NCI-H446 treated with DMSO at 0.1 percent for 48 hours (cell line): ENCODE measurements around the gene SEL1L2.

Source experiments
- DNase-seq: peaks from one replicate; lab custom pipeline; 2025; lab: John Stamatoyannopoulos, UW

The SEL1L2 gene

DNA sequence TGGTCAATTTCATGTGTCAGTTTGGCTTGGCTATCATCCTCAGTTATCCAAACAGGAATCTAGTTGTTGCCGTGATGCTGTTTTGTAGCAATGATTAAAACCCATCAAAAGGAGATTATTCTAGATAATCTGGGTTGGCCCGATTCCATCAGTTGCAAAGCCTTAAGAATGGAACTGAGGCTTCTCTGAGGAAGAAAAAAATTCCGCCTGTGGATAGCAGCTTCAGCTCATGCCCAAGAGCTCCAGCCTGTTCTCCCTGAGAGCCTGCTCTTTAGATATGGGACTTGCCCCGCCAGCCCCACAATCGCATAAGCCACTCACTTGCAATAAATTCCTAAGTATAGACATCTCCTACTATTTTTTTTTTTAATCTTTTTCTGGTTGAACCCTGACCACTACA lies 61.5 kb downstream of the SEL1L2 start:
- DNase-seq, result no peak

DNA sequence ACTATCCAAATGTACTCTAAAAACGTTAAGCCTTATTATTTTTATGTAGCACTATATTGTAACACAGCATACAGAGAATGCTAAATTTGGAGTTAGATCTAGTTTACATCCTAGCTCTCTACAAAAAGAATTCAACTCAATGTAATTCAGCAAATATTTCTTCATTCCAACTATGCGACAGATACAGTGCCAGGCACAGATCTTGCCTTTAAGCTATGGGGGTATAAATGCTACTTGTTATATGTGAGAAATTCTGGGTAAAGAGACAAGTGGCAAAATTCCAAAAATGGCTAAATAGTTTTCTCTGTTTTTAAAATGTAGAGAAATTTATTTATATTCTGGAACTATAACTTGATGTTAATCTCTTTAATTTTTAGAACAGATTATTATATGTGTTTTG lies 63.2 kb downstream of the SEL1L2 start:
- DNase-seq, result no peak

DNA sequence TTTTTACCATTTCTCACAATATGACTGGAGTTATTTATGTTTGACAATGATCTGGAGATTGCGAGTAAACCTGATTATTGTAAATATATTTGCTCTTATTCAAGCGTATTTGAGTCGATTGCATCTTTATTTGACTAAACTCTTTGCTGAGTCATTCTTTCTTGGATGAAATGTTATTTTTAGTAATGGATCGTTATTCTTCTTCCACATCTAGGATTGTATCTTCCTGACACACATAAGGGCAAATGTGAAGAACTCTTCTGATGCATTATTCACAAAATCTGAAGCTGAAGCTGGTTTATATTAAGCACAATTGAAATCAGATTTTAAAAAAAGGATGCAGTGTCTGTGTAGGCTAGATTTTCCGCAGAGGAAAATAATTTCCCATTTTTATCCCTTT lies 68.2 kb downstream of the SEL1L2 start:
- DNase-seq, result no peak

DNA sequence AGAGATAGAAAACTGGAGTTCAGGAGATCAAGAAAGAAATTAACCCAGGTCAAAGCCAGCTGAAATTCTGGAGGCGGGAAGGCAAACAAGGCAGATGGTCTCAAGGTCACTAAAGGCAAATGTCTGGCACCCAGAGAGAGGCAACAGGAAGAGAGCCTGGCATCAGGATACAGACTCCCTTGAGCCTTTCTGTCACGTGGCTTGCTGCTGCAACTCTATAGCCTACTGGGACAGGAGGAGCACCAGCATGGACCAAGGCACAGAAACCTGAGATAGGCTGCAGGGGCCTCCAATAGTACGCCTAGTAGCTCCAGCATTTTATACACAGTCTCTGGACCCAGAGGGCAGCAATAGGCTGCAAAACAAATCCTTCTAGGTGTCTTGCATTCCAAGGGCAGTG lies 75.1 kb downstream of the SEL1L2 start:
- DNase-seq, result no peak

DNA sequence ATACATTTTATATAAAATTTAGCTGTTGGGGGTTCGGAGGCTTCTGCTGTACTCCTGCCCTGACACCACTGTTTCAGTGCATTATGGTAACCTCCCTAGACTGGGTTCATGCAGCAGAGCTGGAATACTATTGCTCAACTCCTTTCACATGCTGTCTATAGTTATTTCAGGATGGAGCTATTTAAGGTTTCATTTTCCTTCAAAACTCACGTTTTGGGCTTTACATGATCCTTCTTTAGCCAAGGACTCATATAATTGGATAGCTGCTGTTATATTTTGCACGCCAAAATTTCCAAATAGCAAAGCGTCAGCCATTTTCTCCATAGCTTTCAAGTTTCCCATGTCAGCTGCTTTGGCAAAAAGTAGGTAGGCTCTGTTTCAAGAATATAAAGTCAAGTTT lies 76.8 kb downstream of the SEL1L2 start:
- no peak for DNase-seq

DNA sequence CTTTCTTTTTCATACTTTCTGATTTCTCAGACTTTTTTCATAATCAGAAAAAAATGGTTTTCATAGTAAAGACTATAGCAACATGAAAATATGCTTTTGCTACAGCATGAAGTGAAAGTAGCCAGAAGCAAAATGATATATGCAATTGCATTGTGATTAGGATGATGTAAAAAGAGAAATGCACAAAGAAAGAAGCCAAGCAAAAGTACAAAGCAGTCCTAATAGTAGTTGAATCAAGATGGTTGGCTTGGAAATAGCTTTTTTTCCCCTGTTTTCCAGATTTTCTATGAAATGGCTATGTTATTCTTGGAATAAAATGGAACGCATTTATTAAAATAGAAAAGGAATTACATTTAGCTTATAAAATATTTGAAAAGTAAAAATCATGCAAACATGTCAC lies 77.3 kb downstream of the SEL1L2 start:
- no peak for DNase-seq

DNA sequence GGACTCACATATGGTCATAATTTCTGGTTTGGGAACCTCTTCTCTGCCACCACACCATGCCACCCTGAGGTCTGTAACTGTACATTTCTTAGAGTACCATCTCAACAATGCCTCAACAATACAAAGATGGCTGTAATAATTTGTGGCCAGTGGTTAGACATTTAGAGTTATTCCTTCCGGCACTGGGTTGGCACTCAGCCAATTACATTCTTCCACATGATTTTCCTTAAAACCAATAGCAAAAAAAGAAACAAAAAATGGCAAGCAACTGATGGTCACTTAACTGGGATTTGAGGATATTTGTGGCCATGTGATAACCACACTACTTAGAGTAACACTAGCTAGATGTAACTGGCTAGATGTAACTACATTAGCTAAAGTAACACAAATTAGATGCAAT lies 79.9 kb downstream of the SEL1L2 start:
- DNase-seq, result no peak

DNA sequence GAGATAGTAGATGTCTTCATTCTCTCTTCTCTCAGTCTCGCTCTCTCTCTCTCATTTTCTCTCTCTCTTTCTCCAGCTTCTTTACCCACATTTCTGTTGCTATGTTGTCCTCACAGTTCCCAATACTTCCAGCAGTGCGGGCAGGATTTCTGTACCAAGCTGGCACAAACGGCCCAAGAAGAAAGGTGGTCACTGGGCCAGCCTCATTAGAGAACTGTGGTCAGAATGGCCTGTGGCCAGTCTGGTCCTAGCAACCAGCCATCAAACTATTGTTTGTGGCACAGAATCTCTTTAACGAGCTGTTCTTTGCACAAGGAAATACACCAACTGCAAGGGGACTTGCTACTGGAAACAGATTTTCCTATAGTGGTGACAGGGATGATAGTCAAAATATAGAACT lies 81.3 kb downstream of the SEL1L2 start:
- no peak for DNase-seq

DNA sequence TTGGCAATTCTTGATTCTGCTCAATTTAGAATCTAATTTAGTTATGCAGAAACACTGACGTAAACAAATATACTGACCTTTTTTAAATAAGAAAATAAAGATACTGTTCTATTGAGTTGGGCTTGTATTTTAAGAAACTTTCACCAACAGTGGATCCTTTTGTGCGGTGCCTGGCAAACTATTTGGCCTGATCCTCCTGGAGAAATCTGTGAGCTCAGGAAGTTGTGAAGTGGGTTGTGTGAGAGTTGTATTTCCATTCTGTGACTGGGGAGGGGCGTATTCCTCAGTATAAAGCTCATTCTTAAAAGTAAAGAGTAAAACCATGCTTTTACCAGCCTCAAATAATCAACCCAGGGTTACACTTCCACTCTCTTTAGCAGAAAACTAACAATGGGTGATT lies 85.6 kb downstream of the SEL1L2 start:
- DNase-seq, result no peak

DNA sequence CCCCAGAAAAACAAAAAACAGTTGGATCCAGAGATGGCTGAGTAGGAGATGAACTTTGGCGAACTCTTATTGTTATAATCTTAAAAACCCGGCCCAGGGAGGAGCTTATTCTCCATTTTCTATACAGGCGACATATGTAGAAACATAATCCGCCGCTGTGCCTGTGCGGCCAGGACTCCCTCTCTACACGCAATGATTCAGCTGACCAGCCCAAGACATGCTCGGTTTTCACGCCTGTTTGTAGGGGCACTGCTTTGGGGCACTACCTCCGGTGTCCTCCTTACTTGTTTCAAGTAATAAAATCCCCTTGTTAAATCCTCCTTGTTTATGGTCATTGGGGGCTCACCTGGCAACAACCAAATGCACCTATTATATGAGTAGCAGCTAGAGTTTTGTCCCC lies 89.9 kb downstream of the SEL1L2 start:
- DNase-seq, result no peak

DNA sequence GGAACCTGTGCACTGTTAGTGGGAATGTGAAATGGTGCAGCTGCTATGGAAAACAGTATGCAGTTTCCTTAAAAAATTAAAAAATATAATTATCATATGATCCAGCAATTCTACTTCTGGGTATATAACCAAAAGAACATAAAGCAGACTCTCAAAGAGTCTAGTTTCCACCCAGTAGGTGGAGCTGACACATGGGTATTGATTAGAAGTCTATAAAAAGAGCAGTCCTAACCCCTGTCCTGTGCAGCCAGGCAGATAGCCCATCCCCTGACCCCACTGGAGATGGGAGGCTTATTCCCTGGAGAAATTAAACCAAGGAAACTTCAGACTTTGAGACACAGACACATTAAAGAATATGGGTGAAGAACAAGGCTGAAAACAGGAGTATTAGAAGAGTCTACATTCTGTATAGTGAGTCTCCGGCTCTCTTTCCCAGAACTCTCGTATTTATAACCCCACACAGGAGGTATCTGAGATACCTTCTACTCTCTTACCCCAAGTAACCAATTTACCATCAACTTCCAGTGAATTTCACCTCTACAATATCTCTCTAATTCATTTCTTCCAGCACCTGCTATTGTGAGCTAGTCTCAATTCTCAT lies 92.3 kb downstream of the SEL1L2 start:
- DNase-seq, result peak; percentile 3

DNA sequence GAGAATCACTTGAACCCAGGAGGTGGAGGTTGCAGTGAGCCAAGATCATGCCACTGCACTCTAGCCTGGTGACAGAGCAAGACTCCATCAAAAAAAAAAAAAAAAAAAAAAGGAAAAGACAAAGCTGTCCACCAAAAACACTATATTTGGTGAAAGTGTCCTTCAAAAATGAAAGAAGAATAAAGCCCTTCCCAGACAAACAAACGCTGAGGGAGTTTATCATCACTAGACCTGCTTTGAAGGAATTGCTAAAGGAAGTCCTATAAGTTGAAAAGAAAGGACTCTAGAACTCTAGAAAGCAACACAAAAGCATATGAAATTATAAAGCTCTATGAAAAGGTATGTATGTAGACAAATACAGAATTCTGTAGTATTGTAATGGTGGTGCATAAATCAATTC lies 98.8 kb downstream of the SEL1L2 start:
- no peak for DNase-seq

DNA sequence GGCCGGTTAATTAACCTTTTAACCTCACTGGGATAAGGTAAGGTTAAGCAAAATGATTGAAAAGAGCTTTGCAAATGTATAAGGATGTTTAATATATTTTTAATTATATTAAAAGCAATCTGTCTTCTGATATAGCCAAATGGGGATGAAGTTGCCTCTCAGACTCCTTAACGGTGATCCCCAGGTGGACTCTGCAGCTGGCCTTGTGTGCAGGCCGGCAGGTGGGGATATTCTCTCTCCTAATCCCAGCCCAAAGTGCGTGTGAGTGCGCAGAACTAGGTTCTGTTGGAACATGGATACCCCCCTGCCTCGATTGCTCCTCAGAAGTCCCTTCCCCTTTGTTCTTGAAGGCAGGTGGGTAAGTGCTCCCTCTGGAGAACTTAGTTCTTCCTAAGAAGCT lies 105.6 kb downstream of the SEL1L2 start:
- DNase-seq, result no peak

DNA sequence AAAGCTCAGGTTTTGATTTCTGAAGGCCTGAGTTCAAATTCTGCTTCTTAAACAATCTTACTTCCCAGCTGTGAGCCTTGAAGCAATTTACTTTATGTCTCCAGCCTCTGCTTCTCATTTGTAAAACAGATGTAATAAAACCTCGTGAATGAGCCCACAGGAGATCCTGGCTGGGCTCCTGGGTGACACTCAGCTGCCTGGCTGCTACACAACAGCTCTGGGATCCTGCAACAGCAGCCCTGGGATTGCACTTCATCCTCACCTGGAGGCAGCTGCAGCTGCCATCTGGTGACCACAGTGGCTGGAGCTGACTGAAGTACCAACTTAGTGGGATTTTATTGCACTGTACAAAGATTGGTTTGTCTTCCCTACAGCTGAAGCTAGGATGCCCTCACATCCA lies 107.0 kb downstream of the SEL1L2 start:
- DNase-seq, result no peak

DNA sequence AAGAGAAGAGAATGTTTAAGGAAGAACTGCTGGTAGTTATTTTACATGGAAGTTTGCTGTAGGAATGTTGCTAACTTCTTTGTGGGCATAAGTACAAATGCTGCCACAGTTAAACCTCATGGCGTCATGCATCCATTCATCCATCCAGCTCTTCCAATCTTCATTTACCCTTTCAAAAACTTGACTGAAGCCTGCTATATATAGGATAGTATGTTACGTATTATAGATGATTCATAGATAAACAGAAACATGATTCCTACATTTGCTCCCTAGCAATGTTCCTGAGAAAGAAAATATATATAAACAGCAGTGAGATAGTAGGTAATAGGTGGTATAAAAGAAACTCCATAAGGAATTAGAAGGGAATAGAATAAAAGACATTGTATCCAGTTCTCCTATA lies 111.8 kb downstream of the SEL1L2 start:
- no peak for DNase-seq

DNA sequence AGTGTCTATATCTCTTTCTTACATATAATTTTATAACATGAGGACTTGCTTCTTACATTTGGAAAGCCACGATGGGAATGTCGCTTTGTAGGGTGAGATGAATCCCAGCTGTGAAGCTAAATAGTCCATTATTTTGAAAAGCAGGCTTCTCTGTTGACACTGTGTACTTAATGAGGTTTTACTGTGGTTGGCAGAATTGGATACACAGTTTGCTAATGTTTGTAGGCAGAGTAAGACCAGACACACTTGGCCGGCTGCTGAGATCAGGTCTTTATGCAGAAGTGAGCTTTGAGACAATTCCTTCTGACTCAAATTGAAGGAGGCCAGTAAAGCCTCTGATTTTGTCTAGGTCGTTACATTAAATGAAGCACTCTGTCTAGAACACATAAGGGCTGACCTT lies 112.6 kb downstream of the SEL1L2 start:
- no peak for DNase-seq

DNA sequence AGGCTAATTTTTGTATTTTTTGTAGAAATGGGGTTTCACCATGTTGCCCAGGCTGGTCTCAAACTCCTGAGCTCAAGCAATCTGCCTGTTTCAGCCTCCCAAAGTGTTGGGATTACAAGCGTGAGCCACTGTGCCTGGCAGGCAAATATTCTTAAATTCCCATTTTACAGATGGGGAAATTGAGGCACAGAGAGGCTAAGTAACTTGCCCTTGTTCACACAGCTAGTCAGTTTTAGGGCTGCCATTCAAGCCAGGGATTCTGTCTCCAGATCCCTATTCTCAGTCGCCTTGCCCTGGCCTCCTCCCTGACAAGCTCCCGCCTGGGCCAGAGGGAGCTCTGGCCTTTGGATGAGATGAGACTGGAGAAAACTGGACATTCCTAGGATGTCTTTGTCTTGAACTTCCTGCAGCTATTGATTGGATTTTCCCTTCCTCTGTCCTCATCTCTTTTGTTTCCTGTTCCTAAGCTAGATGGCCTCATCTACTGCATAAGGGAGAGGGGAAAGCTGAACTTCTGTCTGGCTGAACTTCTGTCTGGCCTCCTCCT lies 115.1 kb downstream of the SEL1L2 start:
- DNase-seq, result no peak

DNA sequence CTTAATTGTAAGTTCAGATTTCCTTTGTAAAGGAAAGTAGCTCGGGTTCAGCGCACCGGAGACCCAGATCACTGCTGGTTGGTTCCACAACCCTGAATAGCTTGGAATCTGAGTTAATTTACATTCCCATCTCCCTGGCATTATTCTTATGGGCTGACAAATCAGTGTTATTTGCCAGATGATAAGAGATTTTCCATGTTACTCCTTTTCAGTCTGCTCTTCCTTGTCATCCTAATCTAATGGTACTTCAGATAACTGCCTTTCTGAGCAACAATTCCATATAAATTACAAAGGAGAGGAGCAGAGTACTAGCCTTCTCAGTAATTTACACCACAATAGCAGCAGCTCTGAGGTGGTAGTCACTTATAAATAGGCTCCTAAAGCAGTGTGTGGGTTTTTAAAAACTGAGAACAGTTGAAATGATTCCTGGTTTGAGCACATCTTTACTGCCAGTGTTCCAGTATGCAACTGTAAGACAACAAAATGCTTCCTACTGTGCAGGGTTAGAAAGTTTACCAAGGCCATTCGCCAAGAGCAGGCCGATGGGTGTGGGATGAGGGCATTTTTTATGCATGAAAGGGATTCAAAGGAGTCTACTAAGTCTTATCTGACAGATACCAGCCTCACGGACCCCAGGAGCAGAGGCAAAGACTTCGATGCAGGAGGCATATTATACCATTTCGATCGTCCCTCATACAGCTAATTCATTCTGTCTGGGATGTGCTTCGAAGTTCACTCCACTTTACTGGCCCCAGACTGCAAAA lies 115.8 kb downstream of the SEL1L2 start:
- DNase-seq, result no peak

DNA sequence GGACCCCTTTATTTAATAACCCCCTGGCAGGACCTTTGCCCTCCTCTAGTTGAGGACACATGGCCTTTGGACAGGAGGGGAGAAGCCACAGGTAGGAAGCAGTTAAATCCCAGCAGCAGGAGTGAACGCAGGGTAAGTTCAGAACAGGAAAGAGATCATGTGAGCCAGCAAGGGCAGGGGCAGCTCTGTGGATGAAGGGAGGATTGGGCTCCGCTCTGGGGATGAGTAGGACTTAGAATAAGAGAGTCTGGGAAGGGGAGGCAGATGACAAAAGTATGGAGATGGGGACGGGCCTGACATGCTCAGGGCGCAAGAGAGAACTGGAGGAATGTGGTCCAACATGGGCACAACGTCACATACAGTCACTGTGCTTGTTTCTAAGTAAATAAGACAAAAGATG lies 116.6 kb downstream of the SEL1L2 start:
- no peak for DNase-seq

DNA sequence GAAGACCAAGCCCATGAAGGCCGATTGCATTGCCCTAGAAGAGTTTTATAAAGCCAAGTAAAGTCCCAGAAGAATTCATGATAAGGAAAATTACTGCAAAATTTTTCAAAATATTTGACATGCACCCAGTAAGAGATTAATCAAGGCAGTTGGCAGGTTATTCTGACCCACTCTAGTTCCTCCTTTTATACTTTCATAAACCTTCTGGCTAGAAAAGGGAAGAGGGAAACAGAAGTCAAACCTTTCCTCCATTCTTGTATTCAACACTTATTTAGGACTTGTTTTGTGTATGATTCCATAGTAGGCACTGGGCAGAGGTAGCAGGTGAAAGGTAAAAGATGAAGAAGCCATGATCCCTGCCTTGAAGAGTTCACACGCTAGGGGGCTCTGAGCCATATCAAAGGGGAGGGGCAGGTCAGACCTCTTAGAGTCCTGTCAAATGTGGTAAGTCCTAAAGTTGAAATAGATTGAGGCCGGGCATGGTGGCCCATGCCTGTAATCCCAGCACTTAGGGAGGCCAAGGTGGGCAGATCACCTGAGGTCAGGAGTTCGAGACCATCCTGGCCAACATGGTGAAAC lies 120.2 kb downstream of the SEL1L2 start:
- no peak for DNase-seq

DNA sequence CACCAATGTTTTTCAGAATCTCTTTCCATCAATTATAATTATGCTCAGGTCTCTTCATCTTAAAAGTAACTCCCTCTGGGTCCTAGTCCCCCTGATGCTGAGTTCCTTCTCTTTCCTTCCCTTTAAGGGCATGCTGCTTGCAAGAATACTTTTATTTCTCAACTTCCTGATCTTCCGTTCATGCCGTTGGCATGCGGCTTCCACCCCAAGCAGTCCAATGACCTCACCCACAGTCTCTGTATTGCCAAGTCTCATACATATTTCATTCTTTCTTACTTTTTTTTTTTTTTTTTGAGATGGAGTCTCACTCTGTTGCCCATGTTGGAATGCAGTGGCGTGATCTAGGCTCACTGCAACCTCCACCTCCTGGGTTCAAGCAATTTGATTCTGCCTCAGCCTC lies 122.1 kb downstream of the SEL1L2 start:
- no peak for DNase-seq

DNA sequence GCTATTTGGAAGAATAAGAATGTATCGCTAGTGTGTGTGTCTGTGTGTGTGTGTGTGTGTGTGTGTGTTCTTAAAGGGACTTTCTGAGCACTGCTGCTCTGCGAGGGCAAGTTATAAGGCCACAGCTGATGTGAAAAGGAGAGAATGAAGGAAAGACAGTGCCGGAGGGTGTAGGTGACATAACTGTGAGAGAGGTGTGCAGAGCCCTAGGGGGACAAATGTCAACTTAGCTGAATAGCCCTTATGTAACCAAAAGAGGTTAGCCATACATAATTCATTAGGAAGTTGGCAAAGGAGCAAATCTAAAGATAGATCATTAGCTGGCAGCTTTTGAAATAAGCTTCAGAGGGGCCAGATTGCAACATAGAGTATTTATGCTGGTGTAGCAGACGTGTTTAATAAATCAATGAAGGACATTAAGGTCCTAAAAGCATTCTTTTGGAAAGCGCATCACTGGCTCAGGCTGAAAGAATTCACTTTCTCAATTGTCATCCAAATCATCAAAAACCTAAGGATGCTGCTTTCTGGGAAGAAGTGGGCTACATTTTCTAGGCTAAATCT lies 124.5 kb downstream of the SEL1L2 start:
- peak; percentile 41 for DNase-seq

DNA sequence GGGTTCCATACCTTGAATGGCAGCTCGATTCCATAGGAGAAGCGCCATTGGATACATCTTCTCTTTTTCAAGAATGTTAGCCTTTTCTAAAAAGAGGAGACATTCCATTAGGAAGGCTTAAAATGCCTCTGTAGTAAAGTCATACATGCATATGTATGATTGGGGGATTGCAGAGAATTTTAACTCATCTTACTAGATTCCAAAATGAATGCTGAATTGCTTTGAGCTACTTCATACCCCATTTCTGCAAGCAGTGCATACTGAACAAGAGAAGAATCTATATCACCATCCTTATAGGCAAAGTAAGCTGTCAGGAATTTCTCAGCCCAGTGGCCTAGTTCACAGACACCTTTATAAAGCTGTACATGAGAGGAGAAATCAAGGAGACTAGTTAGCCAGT lies 125.3 kb downstream of the SEL1L2 start:
- DNase-seq, result no peak
